Activated T-cell treated with anti-CD3 and anti-CD28 coated beads, Interleukin-2, amount 50 U/mL, for 72 hours (primary cell): ENCODE data around the gene SRL. TPM values are rescaled to one million over a fixed set of nuclear protein-coding genes. Genes with fewer than 3 reads are reported as not detected.

Source experiments
- ATAC-seq, 2 donors: fragments of 150-1000 bp; cut with Tn5 transposase; replicated peaks in 1 of 2; 2 replicates each; pipeline ENCODE4 v1.10.0; 2021; ENCODE audit warnings: moderate library complexity in 2 of 2, mild to moderate bottlenecking in 1 of 2
- DNase-seq, 2 donors: peaks; one replicate each; pipeline ENCODE4 v3.0.0; 2021 to 2022; ENCODE audit warnings: mixed read lengths in 1 of 2
- H3K27ac Mint-ChIP-seq: one replicate; pipeline ENCODE4 v1.8.0; 2022; ENCODE audit warnings: mild to moderate bottlenecking, moderate library complexity, mixed read lengths
- H3K27me3 Mint-ChIP-seq: one replicate; pipeline ENCODE4 v1.8.0; 2022; ENCODE audit warnings: low read depth, mixed read lengths
- H3K36me3 Mint-ChIP-seq, 2 donors: one replicate each; pipeline ENCODE4 v1.8.0; 2022; ENCODE audit warnings: mixed read lengths in 2 of 2, mild to moderate bottlenecking in 1 of 2; ENCODE audit not compliant: insufficient read depth in 2 of 2
- H3K4me1 Mint-ChIP-seq: one replicate; pipeline ENCODE4 v1.8.0; 2022; ENCODE audit warnings: low read depth, mixed read lengths
- H3K4me3 Mint-ChIP-seq, 2 donors: one replicate each; pipeline ENCODE4 v1.8.0; 2022; ENCODE audit warnings: mild to moderate bottlenecking in 2 of 2, mixed read lengths in 2 of 2, moderate library complexity in 2 of 2
- H3K9me3 Mint-ChIP-seq, 2 donors: one replicate each; pipeline ENCODE4 v1.8.0; 2022; ENCODE audit warnings: mixed read lengths in 2 of 2
- total RNA-seq, 2 donors: library from RNA; stranded (reverse); gene quantifications; one replicate each; pipeline ENCODE4 v1.2.3, GENCODE V29; 2022

The SRL gene
- total RNA-seq, 2 donors from 2014 or later = not detected

DNA sequence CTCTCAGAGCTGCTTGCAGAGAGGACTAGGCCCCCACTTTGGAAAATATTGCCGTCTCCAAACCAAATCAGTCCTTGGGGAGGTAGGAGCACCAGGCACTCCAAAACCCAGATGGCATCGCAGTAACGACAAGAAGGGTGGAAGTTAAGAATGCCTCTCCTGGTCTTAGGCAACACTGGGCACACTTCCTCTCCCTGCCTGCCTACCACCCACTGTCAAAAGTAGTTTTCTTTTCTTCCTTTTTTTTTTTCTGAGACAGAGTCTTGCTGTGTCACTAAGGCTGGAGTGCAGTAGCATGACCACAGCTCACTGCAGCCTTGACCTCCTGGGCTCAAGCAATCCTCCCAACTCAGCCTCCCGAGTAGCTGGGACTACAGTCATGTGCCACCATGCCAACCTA, 47.2 kb downstream of the SRL start:
- Mint-ChIP-seq H3K4me3 (no peak overlapping the region), H3K36me3 (no peaks in the 10 kb centered on the region), H3K9me3 (no peaks in the 10 kb centered on the region), H3K27me3 (no peaks in the 10 kb centered on the region), H3K27ac (no peak overlapping the region), H3K4me1 (no peaks in the 10 kb centered on the region)
- no peak for DNase-seq
- ATAC-seq = no peak

DNA sequence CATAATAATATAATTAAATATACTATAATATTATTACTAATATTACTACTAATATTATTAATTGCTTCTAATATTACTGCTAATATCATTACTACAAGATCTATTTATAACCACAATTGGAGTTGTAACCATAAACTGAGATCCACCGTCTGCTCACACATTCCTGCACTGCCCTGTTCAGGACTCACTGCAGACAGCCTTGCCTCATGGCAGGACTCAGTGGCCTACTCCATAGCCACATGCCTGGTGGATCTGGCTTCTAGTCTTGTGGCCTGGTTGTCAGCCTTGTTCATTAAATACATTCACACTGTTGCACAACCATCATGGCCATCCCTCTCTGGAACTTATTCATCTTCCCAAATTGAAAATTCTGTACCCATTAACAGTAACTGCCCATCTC, 48.0 kb downstream of the SRL start:
- ATAC-seq = peak in 1 of 2 donors; percentile 34
- no peak overlapping the region for H3K27ac Mint-ChIP-seq
- peaks cover 6% of the 10 kb centered on the region for H3K27me3 Mint-ChIP-seq

DNA sequence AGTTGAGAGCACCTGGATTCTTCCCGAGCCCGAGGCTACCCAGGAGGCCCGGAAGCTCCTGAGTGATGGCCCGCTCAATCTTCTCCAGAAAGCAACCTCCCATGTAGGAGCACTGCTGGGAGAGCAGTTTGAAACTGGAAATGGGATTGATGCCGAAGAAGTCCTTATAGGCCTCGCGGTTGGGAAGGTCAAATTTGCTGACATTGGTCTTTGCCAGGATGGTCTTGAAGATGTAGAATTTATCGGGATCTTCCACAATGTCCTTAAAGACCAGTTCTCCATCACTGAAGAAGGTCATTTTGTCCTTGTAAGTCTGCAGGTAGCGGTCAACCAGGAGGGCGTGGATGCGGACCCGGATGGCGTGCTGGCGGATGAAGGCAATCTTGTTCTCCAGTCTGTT, 49.7 kb downstream of the SRL start:
- Mint-ChIP-seq H3K9me3 (no peaks in the 10 kb centered on the region), H3K27ac (no peak overlapping the region), H3K27me3 (peaks cover 11% of the 10 kb centered on the region), H3K4me3 (no peak overlapping the region), H3K4me1 (no peaks in the 10 kb centered on the region), H3K36me3 (no peaks in the 10 kb centered on the region)
- DNase-seq = no peak
- no peak for ATAC-seq

More for the DNA sequence above, 48.0 kb downstream of the SRL start:
- Mint-ChIP-seq H3K9me3 (no peaks in the 10 kb centered on the region), H3K36me3 (no peaks in the 10 kb centered on the region), H3K4me3 (no peak overlapping the region), H3K4me1 (no peaks in the 10 kb centered on the region)
- DNase-seq = no peak

DNA sequence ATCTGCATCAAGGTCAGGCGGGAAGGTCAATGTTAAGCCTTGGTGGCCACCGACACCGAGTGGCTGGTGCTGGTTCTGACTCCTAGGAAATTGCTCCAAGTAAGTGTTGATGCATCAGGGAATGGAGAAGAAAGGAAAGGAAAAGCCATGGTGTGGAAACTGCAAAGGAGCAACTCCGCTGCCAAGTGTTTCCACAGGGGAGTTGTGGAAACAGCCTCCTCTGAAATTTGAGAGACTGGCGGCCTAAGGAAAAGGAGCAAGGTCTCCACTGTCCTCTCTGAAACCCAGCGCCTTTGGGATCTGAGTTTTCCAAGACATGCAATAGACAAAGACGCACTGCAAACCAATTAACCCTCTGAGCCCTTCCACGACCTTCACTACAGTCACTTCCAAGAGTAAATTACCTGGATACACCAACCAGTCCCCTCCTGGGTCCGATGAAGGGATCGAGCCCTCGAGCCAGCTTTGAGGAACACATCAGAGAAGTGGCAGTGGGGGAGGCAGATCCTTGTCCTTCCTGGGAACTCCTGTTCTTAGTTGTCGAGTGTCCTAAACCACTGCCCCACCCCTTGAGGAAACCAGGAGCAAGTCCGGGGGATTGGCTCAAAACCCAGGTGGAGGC, 51.1 kb downstream of the SRL start:
- no peaks in the 10 kb centered on the region for H3K36me3 Mint-ChIP-seq
- no peaks in the 10 kb centered on the region for H3K4me1 Mint-ChIP-seq
- DNase-seq (no peak), ATAC-seq (no peak)
- H3K9me3 Mint-ChIP-seq = no peaks in the 10 kb centered on the region
- H3K27me3 Mint-ChIP-seq = peaks cover 16% of the 10 kb centered on the region
- no peak overlapping the region for H3K4me3 Mint-ChIP-seq
- no peak overlapping the region for H3K27ac Mint-ChIP-seq

DNA sequence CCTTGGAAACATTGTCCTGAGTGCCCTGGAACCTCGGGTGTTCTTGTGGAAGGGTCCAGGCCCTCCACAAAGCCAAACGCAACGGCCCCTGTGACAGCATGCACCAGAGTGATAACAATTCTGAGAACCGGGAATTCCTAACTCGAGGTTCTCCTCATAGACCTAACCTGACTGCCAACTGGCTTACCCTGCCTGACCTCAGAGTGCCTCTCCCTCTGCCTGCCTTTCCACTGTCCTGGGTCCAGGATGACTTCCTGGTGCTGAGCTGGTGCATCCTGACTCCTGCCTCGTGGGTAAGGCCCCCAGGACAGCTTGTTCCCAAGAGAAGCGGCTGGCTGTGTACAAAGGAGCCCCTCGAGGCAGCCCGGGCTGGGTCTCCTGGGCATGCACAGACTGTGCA, 51.8 kb downstream of the SRL start:
- no peak for ATAC-seq
- Mint-ChIP-seq H3K36me3 (no peaks in the 10 kb centered on the region), H3K27me3 (peaks cover 16% of the 10 kb centered on the region), H3K4me3 (no peak overlapping the region), H3K27ac (no peak overlapping the region), H3K4me1 (no peaks in the 10 kb centered on the region), H3K9me3 (no peaks in the 10 kb centered on the region)
- no peak for DNase-seq

DNA sequence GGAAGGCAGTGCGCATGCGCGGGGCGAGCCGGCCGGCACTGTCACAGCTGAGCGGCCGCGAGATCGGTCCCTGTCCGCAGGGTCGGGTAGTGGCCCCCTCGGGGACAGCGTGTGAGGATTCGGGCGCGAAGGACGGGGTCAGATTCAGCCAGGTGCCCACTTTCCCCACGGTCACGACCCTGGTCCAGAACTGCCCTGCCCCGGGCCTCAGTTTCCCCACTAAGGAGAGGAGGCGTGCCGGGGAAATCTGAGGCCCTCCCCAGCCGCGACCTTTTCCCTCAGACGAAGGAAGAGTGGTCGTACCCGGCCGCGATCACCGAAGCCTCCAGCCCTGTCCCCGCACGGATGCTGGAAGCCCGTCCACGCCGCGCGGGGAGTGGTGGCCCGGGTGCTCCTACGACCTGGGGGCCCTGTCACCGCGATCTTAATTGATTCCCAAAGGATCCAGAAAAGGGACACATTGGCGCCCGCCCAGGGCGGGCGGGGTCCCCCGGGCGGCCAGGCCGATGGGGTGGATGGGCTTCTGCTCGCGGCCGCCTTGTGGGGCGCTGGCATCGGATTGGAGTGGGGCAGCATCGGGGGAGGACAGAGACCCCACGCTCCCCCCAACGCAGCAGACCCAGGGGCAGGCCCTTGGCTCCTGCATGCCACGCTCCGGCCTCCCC, 57.7 kb downstream of the SRL start:
- H3K4me3 Mint-ChIP-seq = peak overlapping the region; percentile 77 to 88
- ATAC-seq (no peak), DNase-seq (peak in 1 of 2 donors; percentile 11)
- H3K36me3 Mint-ChIP-seq = no peaks in the 10 kb centered on the region
- no peaks in the 10 kb centered on the region for H3K9me3 Mint-ChIP-seq
- H3K4me1 Mint-ChIP-seq = peaks cover 14% of the 10 kb centered on the region
- H3K27me3 Mint-ChIP-seq = peaks cover 19% of the 10 kb centered on the region
- H3K27ac Mint-ChIP-seq = no peak overlapping the region

DNA sequence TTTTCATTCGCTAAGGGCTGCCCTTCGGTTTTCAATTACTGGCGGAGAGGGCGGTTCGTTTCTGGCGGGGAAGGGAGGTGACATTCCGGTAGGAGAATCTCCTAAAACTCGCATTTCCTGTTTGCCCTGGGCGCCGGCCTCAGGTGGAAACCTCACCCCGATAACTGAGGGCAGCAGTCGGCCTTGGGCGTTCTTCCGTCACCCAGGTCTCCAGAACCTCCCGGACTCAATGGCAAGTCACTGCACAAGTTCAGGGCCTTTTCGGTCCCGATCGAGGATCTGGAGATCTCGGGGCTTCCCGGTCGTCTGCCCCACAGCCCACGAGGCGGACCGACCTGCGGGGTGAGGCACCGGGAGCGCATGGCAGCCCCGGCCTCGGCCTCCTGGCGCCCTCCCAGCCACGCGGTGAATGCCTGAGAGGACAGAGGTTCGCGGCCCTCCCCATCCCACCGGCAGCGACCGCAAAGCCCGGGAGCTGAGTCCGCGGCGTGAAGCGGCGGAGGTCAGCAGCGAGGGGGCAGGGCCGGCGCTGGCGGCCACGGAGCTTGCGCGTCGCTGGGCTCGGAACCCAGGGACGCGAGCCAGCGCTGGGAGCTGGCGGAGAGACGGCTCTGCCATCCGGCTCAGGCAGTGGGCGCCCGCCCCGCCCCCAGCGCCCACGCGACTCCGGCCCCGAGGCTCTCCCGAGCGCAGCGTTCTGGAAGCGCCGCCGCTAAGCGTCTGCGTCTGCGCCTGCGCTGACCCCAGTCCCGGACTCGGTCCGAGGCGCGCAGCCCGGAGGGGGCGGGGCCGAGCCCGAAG, 58.4 kb downstream of the SRL start:
- H3K36me3 Mint-ChIP-seq = no peaks in the 10 kb centered on the region
- no peaks in the 10 kb centered on the region for H3K9me3 Mint-ChIP-seq
- H3K4me3 Mint-ChIP-seq = peak overlapping the region; percentile 79 to 88
- H3K27me3 Mint-ChIP-seq = peaks cover 12% of the 10 kb centered on the region
- H3K4me1 Mint-ChIP-seq = peaks cover 14% of the 10 kb centered on the region
- ATAC-seq (peak; percentile 91 to 94), DNase-seq (peak; percentile 93 to 98)
- peak overlapping the region; percentile 32 for H3K27ac Mint-ChIP-seq

DNA sequence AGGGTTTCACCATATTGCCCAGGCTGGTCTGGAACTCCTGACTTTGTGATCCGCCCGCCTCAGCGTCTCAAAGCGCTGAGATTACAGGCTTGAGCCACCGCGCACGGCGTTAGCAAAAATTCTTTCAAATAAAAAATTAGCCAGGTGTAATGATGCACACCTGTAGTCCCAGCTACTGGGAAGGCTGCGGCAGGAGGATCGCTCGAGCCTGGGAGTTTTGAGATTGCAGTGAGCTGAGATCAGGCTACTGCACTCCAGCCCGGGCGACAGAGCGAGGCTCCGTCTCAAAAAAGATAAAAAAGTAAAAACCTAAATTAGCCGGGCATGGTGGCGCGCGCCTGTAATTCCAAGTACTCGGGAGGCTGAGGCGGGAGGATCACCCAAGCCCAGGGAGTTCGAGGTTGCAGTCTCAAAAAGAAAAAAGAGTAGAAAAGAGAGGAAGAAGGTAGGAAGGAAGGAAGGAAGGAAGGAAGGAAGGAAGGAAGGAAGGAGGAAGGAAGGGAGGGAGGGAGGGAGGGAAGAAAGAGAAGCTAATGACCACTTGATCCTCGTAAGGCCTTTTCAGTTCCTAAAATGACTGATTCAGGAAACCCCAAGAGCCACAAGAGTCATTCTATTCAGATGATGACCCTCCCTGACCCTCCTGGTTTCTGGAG, 59.2 kb downstream of the SRL start:
- Mint-ChIP-seq H3K27ac (peak overlapping the region; percentile 32), H3K4me1 (peaks cover 14% of the 10 kb centered on the region), H3K36me3 (no peaks in the 10 kb centered on the region), H3K27me3 (peaks cover 17% of the 10 kb centered on the region), H3K9me3 (no peaks in the 10 kb centered on the region), H3K4me3 (peak overlapping the region; percentile 79 to 88)
- ATAC-seq (peak; percentile 20 to 44), DNase-seq (no peak)

DNA sequence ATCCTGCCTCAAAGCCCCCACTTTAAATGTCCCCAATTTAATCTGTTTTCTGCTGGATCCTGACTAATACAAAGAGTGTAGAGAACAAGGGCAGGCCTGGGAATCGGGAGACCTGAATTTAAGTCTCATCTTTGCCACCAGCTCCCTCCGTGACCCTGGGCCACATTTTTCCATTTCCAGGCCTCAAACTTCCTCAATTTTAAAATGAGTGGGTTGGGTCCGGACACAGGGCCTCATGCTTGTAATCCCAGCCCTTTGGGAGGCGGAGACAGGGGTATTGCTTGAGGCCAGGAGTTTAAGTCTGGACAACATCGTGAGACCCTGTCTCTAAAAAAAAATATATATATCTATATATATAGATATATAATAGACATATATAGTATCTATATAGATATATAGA, 61.4 kb downstream of the SRL start:
- Mint-ChIP-seq H3K27ac (no peak overlapping the region), H3K36me3 (no peaks in the 10 kb centered on the region), H3K27me3 (peaks cover 12% of the 10 kb centered on the region), H3K4me3 (no peak overlapping the region), H3K4me1 (peaks cover 22% of the 10 kb centered on the region), H3K9me3 (no peaks in the 10 kb centered on the region)
- no peak for DNase-seq
- no peak for ATAC-seq

DNA sequence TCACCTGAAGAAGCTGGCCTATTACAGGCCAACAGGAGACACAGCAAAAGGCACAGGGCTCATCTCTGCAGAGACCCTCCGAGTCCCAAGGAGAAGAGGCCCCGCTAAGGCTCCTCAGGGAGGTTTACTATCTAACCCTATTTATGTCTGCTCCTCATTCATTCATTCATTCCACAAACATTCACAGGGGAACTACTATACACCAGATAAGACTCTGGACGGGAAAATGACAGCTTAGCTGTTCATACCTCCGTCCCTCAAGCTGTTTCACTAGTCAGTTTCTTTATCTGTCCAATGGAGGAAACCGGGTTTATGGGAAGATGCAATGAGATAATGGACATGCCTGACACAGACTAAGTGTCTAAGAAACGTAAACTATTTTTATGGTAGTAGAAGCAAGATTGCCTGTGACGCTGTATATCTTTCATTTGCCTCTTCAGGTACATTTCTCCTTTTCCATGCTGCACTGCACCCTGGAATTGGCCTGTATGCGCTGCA, 62.1 kb downstream of the SRL start:
- ATAC-seq (no peak), DNase-seq (no peak)
- no peak overlapping the region for H3K4me3 Mint-ChIP-seq
- no peak overlapping the region for H3K27ac Mint-ChIP-seq
- no peaks in the 10 kb centered on the region for H3K36me3 Mint-ChIP-seq
- H3K9me3 Mint-ChIP-seq = no peaks in the 10 kb centered on the region
- H3K27me3 Mint-ChIP-seq = peaks cover 12% of the 10 kb centered on the region
- H3K4me1 Mint-ChIP-seq = peaks cover 19% of the 10 kb centered on the region

DNA sequence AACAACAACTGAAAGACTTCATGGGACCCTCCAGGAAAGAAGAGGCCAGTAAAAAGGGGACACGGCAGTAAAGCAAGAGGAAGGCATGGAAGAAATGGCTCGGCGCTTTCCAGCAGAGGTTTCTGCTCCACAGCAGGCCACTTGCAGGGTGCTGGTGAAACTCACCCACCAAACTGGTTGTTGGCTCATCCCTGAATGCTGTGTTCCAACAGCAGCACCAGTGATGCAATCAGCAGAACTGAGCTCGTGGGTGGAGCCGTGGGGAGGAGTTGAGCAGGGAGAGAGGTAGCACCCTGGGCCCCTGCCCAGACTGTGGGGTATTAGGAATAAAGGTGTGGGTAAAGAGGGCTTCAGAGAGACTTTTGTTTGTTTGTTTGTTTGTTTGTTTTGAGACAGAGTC, 62.9 kb downstream of the SRL start:
- peaks cover 16% of the 10 kb centered on the region for H3K4me1 Mint-ChIP-seq
- H3K4me3 Mint-ChIP-seq = no peak overlapping the region

DNA sequence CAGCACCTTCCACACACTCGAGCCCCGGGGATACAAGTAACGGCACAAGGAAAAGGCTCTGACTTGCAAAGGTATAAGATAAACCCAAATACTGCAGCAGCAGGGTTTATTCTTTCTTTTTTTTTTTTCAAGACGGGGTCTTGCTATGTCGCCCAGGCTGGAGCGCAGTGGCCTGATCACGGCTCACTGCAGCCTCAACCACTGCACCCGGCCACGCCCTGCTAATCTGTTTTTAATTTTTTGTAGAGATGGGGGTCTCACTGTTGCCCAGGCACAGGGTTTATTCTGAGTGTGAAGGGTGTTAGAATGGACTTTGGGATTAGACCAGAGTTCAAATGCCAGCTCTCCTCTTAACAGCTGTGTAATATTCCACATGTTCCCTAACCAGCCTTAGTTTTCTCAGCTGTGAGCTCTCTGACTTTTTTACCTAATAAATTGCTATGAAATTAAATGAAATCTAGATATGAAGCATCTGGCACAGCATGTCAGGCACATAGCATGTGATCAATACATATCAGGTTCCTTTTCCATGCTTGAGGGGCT, 63.3 kb downstream of the SRL start:
- no peak for ATAC-seq
- peaks cover 16% of the 10 kb centered on the region for H3K4me1 Mint-ChIP-seq
- H3K9me3 Mint-ChIP-seq = no peaks in the 10 kb centered on the region
- DNase-seq = no peak
- H3K27ac Mint-ChIP-seq = no peak overlapping the region
- H3K36me3 Mint-ChIP-seq = no peaks in the 10 kb centered on the region
- H3K27me3 Mint-ChIP-seq = peaks cover 12% of the 10 kb centered on the region
- no peak overlapping the region for H3K4me3 Mint-ChIP-seq

More for the DNA sequence above, 62.9 kb downstream of the SRL start:
- DNase-seq (no peak), ATAC-seq (no peak)
- H3K9me3 Mint-ChIP-seq = no peaks in the 10 kb centered on the region
- H3K36me3 Mint-ChIP-seq = no peaks in the 10 kb centered on the region
- H3K27ac Mint-ChIP-seq = no peak overlapping the region
- peaks cover 12% of the 10 kb centered on the region for H3K27me3 Mint-ChIP-seq
